ENCODE data around the gene NRCAM.

- no peak for TF ChIP-seq E2F1 (CRISPR knock-in tag; IDR thresholded peaks at IDR 0.05)
- no peak for TF ChIP-seq ZNF263 (CRISPR knock-in tag; IDR thresholded peaks at IDR 0.05; ENCODE audit: low read depth)
- TF ChIP-seq CTCF (IDR thresholded peaks at IDR 0.05), result no peak
Observed at GRCh38 chr7:108308276-108308675, 148.0 kb downstream of the NRCAM start.
